OCI-LY7 (cell line): ENCODE data around the gene DIP2C. TPM values are rescaled to one million over a fixed set of nuclear protein-coding genes. Genes with fewer than 3 reads are reported as not detected.

Experiments
- BruUV-seq: library from RNA; stranded (reverse); fragments of 400-500 nt; replicated peaks from 2 replicates; lab custom pipeline; 2021; lab: Mats Ljungman, UMichigan
- CTCF ChIA-PET: fragments of 300-600 bp; sonication (Branson Sonifier 250); formaldehyde crosslinking; loops from one replicate; lab custom pipeline; 2022; ENCODE audit warnings: antibody characterized with exemption; ENCODE audit not compliant: unreplicated experiment; lab: Charles Lee
- POLR2A ChIA-PET: fragments of 300-600 bp; sonication (Branson Sonifier 250); formaldehyde crosslinking; loops from one replicate; lab custom pipeline; 2022; ENCODE audit warnings: antibody characterized with exemption; lab: Charles Lee
- DNase-seq: peaks from one replicate; pipeline ENCODE4 v3.0.0-alpha.2; 2015; ENCODE audit warnings: low spot score
- H2AFZ ChIP-seq: fragments of 200-600 bp; sonication (generic), shearing (Covaris generic); 2 replicates; pipeline ENCODE4 v1.6.1; 2014; ENCODE audit warnings: mild to moderate bottlenecking, antibody characterized with exemption, low read length, moderate library complexity
- H3K27ac ChIP-seq: fragments of 200-600 bp; sonication (generic); 2 replicates; pipeline ENCODE4 v1.5.1; 2014; ENCODE audit warnings: mixed run types, low read depth, mild to moderate bottlenecking, moderate library complexity, low read length, inconsistent platforms; ENCODE audit not compliant: poor library complexity, severe bottlenecking
- H3K36me3 ChIP-seq: fragments of 200-600 bp; sonication (generic); 2 replicates; pipeline ENCODE4 v1.6.1; 2014; ENCODE audit warnings: mild to moderate bottlenecking, antibody characterized with exemption, low read length, moderate library complexity, mixed read lengths; ENCODE audit not compliant: insufficient read depth
- H3K4me1 ChIP-seq: fragments of 200-600 bp; sonication (generic); 2 replicates; pipeline ENCODE4 v1.5.1; 2014; ENCODE audit warnings: mild to moderate bottlenecking, low read length; ENCODE audit not compliant: insufficient read depth, poor library complexity, severe bottlenecking
- H3K4me2 ChIP-seq: fragments of 200-600 bp; sonication (generic); 2 replicates; pipeline ENCODE4 v1.6.1; 2014; ENCODE audit warnings: mild to moderate bottlenecking, low read length
- H3K4me3 ChIP-seq: fragments of 200-600 bp; sonication (generic); 2 replicates; pipeline ENCODE4 v1.5.1; 2014; ENCODE audit warnings: mild to moderate bottlenecking, low read depth, low read length; ENCODE audit not compliant: poor library complexity, severe bottlenecking
- H3K79me2 ChIP-seq: fragments of 200-600 bp; sonication (generic); 2 replicates; pipeline ENCODE4 v1.6.1; 2016; ENCODE audit warnings: low read depth, mild to moderate bottlenecking, low read length, moderate library complexity, mixed read lengths; ENCODE audit not compliant: insufficient read depth
- H3K9me2 ChIP-seq: fragments of 200-600 bp; sonication (generic); 2 replicates; pipeline ENCODE4 v1.6.1; 2016; ENCODE audit warnings: mild to moderate bottlenecking, low read length, mixed read lengths; ENCODE audit not compliant: insufficient read depth
- H3K9me3 ChIP-seq: fragments of 200-600 bp; sonication (generic); 2 replicates; pipeline ENCODE4 v1.6.1; 2014; ENCODE audit warnings: mild to moderate bottlenecking, mixed run types, low read length, mixed read lengths
- H4K20me1 ChIP-seq: fragments of 200-600 bp; sonication (generic); 2 replicates; pipeline ENCODE4 v1.6.1; 2014; ENCODE audit warnings: mild to moderate bottlenecking, antibody characterized with exemption, low read length, moderate library complexity, mixed read lengths; ENCODE audit not compliant: insufficient read depth
- CTCF ChIP-seq: fragments of 200-600 bp; sonication (generic); conservative IDR thresholded peaks from 2 replicates; pipeline ENCODE4 v1.5.1; 2014; ENCODE audit warnings: mild to moderate bottlenecking, antibody characterized with exemption, low read length, moderate library complexity, mixed read lengths
- EZH2phosphoT487 ChIP-seq: fragments of 200-600 bp; sonication (generic); IDR thresholded peaks from 2 replicates; pipeline ENCODE4 v1.6.1; 2018; ENCODE audit warnings: low read depth, borderline replicate concordance, mild to moderate bottlenecking, mixed run types, antibody characterized with exemption, low read length, moderate library complexity, mixed read lengths
- intact Hi-C: fragments of 100-400 bp; cut with micrococcal nuclease; formaldehyde crosslinking; loops from one replicate; pipeline ENCODE4 v1.10.0; 2022; ENCODE audit not compliant: unreplicated experiment
- total RNA-seq, 2 experiments: library from RNA; depleted of rRNA in 1 of 2; stranded (reverse); fragments of >200 nt in 1 of 2; shearing (Covaris generic) in 1 of 2; gene quantifications; 2 replicates each; pipeline ENCODE4 v1.2.3, GENCODE V29; 2014 to 2022

The DIP2C gene
- total RNA-seq, 2 experiments from 2014 or later = 10.9 to 29.5 TPM

- no peak overlapping the region for H3K4me2 ChIP-seq
These were observed 203.7 kb downstream of the DIP2C start for GRCh38 chr10:485776-486175.

GRCh38 chr10:484925-485661, 204.4 kb downstream of the DIP2C start:
- Histone ChIP-seq H3K36me3 (peaks cover 60% of the 10 kb centered on the region), H4K20me1 (no peaks in the 10 kb centered on the region), H3K9me2 (no peaks in the 10 kb centered on the region), H3K27ac (no peak overlapping the region), H3K4me3 (peak overlapping the region; percentile 39), H2AFZ (no peak overlapping the region), H3K4me1 (peaks cover 14% of the 10 kb centered on the region), H3K4me2 (peak overlapping the region; percentile 54), H3K9me3 (no peaks in the 10 kb centered on the region), H3K79me2 (no peaks in the 10 kb centered on the region)
- ChIA-PET CTCF (no interaction called here), POLR2A (interaction anchor here (0.5 kb wide), 1 partner anchor 61 kb away, joined by 5 read pairs; no protein-coding TSS in a partner anchor)
- no peak for TF ChIP-seq CTCF
- TF ChIP-seq EZH2phosphoT487 = no peak
- intact Hi-C loops = no loop called here
- no peak for DNase-seq
- BruUV-seq = no TSS peak

More at GRCh38 chr10:485776-486175, 203.7 kb downstream of the DIP2C start:
- H2AFZ ChIP-seq = no peak overlapping the region
- CTCF ChIA-PET = no interaction called here
- BruUV-seq = no TSS peak
- H3K4me1 ChIP-seq = peaks cover 14% of the 10 kb centered on the region
- no peaks in the 10 kb centered on the region for H3K9me2 ChIP-seq
- POLR2A ChIA-PET = interaction anchor here (0.6 kb wide), 1 partner anchor 245 kb away, joined by 3 read pairs; no protein-coding TSS in a partner anchor
- no peaks in the 10 kb centered on the region for H3K9me3 ChIP-seq
- no peaks in the 10 kb centered on the region for H3K79me2 ChIP-seq
- no peak overlapping the region for H3K4me3 ChIP-seq
- H4K20me1 ChIP-seq = no peaks in the 10 kb centered on the region
- no peak overlapping the region for H3K27ac ChIP-seq
- no peak for DNase-seq
- intact Hi-C loops = no loop called here
- TF ChIP-seq EZH2phosphoT487 = no peak
- no peak for TF ChIP-seq CTCF
- peaks cover 64% of the 10 kb centered on the region for H3K36me3 ChIP-seq

- POLR2A ChIA-PET = interaction anchor here (0.5 kb wide), 1 partner anchor 61 kb away, joined by 5 read pairs; no protein-coding TSS in a partner anchor
- Histone ChIP-seq H3K4me1 (peaks cover 14% of the 10 kb centered on the region), H3K36me3 (peaks cover 60% of the 10 kb centered on the region), H4K20me1 (no peaks in the 10 kb centered on the region), H3K4me2 (peak overlapping the region; percentile 54), H3K4me3 (peak overlapping the region; percentile 39), H3K79me2 (no peaks in the 10 kb centered on the region), H3K9me2 (no peaks in the 10 kb centered on the region), H3K9me3 (no peaks in the 10 kb centered on the region), H2AFZ (no peak overlapping the region), H3K27ac (no peak overlapping the region)
- intact Hi-C loops = no loop called here
- TF ChIP-seq EZH2phosphoT487 = no peak
- no peak for TF ChIP-seq CTCF
- no TSS peak for BruUV-seq
- CTCF ChIA-PET = no interaction called here
- peak; percentile 19 for DNase-seq
These were observed 205.0 kb downstream of the DIP2C start for GRCh38 chr10:484441-484924.
